Epidermal melanocyte (primary cell): ENCODE measurements around the gene LSM12.
A peak's percentile ranks its signal among the peaks of the same experiment; 100 is the strongest.
"Not testable (repeated sequence)": the region's sequence is repeated elsewhere in the genome, so short reads cannot be mapped to it uniquely, and the experiment has no call there.

ENCODE experiments used
- DNase-seq: peaks from one replicate; pipeline ENCODE4 v3.0.0; 2011; ENCODE audit warnings: low spot score; ENCODE audit not compliant: insufficient read length

LSM12 gene

GRCh38 chr17:44076716-44077594 is 10.5 kb upstream of the LSM12 start:
- no peak for DNase-seq

GRCh38 chr17:44075598-44076293 is 9.3 kb upstream of the LSM12 start:
- no peak for DNase-seq

- no peak for DNase-seq
Measured at GRCh38 chr17:44074911-44075285, 8.4 kb upstream of the LSM12 start.

GRCh38 chr17:44074231-44074910 is 7.9 kb upstream of the LSM12 start:
- no peak for DNase-seq

- no peak for DNase-seq
Measured at GRCh38 chr17:44071772-44072171, 5.3 kb upstream of the LSM12 start.

- no peak for DNase-seq
Measured at GRCh38 chr17:44071198-44071520, 4.7 kb upstream of the LSM12 start.

- DNase-seq: peak; percentile 97
Measured at GRCh38 chr17:44070455-44071197, 4.2 kb upstream of the LSM12 start, which contains the start of gene G6PC3. TSS of gene G6PC3 (plus strand) at chr17:44070735. CDS start at chr17:44070966, 231 bp downstream.

- no peak for DNase-seq
Measured at GRCh38 chr17:44069974-44070454, 3.5 kb upstream of the LSM12 start.

- no peak for DNase-seq
Measured at GRCh38 chr17:44067545-44067940, 1.1 kb upstream of the LSM12 start.

GRCh38 chr17:44065668-44066203 is 735 bp downstream of the LSM12 start:
- no peak for DNase-seq

- no peak for DNase-seq
Measured at GRCh38 chr17:44063704-44064639, 2.5 kb downstream of the LSM12 start.

GRCh38 chr17:44062871-44063270 is 3.6 kb downstream of the LSM12 start:
- DNase-seq: no peak

GRCh38 chr17:44061446-44061845 is 5.0 kb downstream of the LSM12 start:
- DNase-seq: no peak

GRCh38 chr17:44059101-44059892 is 7.2 kb downstream of the LSM12 start:
- no peak for DNase-seq

- no peak for DNase-seq
Measured at GRCh38 chr17:44053125-44053872, 13.2 kb downstream of the LSM12 start.

GRCh38 chr17:44049294-44050060 is 17.0 kb downstream of the LSM12 start:
- no peak for DNase-seq

- not testable (repeated sequence) for DNase-seq
Measured at GRCh38 chr17:44046893-44047292, 19.6 kb downstream of the LSM12 start.

- no peak for DNase-seq
Measured at GRCh38 chr17:44045486-44045885, 21.0 kb downstream of the LSM12 start.
